Stomach (tissue), 9 donors: ENCODE results near the gene SLC1A2. TPM values are rescaled to one million over a fixed set of nuclear protein-coding genes. Genes with fewer than 3 reads are reported as not detected.

ENCODE experiments used
- DNase-seq, 2 donors: peaks; one replicate each; pipeline versions ENCODE4 v3.0.0 to v3.0.0-alpha.2; 2013 to 2019
- H3K27ac ChIP-seq, 5 donors: fragments of 200-600 bp in 4 of 5; sonication (generic) in 4 of 5; one replicate each; pipeline ENCODE4 v1.5.1; 2013 to 2019; ENCODE audit warnings: mild to moderate bottlenecking in 1 of 5, moderate library complexity in 1 of 5
- H3K27me3 ChIP-seq, 3 donors: fragments of 200-600 bp; sonication (generic); one replicate each; pipeline ENCODE4 v1.5.1; 2017 to 2019; ENCODE audit warnings: mixed run types in 1 of 3
- H3K36me3 ChIP-seq, 4 donors: fragments of 200-600 bp; sonication (generic); 1 replicate in 3 of 4; 2 replicates in 1 of 4; pipeline ENCODE4 v1.5.1; 2016 to 2019
- H3K4me1 ChIP-seq, 4 donors: fragments of 200-600 bp; sonication (generic); one replicate each; pipeline ENCODE4 v1.5.1; 2016 to 2019
- H3K4me3 ChIP-seq, 4 donors: fragments of 200-600 bp; sonication (generic) in 3 of 4; one replicate each; pipeline ENCODE4 v1.5.1; 2016 to 2019; ENCODE audit warnings: mild to moderate bottlenecking in 1 of 4
- H3K9me3 ChIP-seq, 4 donors: fragments of 200-600 bp; sonication (generic); one replicate each; pipeline ENCODE4 v1.5.1; 2016 to 2019
- EP300 ChIP-seq: sonication (generic); formaldehyde crosslinking; IDR thresholded peaks from one replicate; pipeline ENCODE4 v1.6.1; 2017; ENCODE audit warnings: antibody characterized with exemption
- POLR2A ChIP-seq, 4 donors: fragments of 450-650 bp; IDR thresholded peaks; one replicate each; pipeline ENCODE4 v1.6.1; 2016; ENCODE audit warnings: antibody characterized with exemption in 4 of 4, control low read depth in 2 of 4, mild to moderate bottlenecking in 1 of 4, moderate library complexity in 1 of 4
- POLR2AphosphoS5 ChIP-seq, 3 donors: sonication (generic); formaldehyde crosslinking; IDR thresholded peaks; one replicate each; pipeline ENCODE4 v1.6.1; 2016; ENCODE audit warnings: antibody characterized with exemption in 3 of 3
- whole genome bisulfite sequencing, 5 donors: extraction: QIAGEN DNeasy Blood & Tissue Kit in 3 of 5; methylation state at CpG; one replicate each; pipeline versions ENCODE4 v1.1.5 to v1.1.7; 2013 to 2018; 5-methylcytosine and 5-hydroxymethylcytosine counted together
- intact Hi-C: fragments of 100-400 bp; cut with DNase I; formaldehyde crosslinking; loops from one replicate; pipeline ENCODE4 v1.15.1; 2023; ENCODE audit warnings: low total_unique reads
- polyA plus RNA-seq, 3 donors: library from polyadenylated mRNA; stranded (reverse); fragments of 200-250 nt; gene quantifications; one replicate each; pipeline ENCODE4 v1.2.3, GENCODE V29; 2013
- total RNA-seq, 5 donors: library from RNA; depleted of rRNA; stranded (reverse); fragments of >200 nt; gene quantifications; one replicate each; pipeline versions ENCODE4 v1.1.0 to v1.2.3, GENCODE V29; 2014 to 2016
- TF ChIP-seq, protein P1 (sequence below), 7 experiments: fragments of 450-650 bp in 4 of 7; fragments of 200-600 bp in 3 of 7; sonication (generic) in 3 of 7; IDR thresholded peaks; one replicate each; pipeline ENCODE4 v1.5.1; 2016 to 2019; ENCODE audit warnings: antibody characterized with exemption in 7 of 7, control low read depth in 2 of 7, mild to moderate bottlenecking in 1 of 7
- donor health status: healthy with polysubstance abuse.
- donor health status: Bipolar disorder and iron deficiency.
- donor health status: healthy.

The SLC1A2 gene
- total and polyA plus RNA-seq, 8 donors: 1.3 to 13.4 (median 3.2) TPM; not detected in 1

DNA sequence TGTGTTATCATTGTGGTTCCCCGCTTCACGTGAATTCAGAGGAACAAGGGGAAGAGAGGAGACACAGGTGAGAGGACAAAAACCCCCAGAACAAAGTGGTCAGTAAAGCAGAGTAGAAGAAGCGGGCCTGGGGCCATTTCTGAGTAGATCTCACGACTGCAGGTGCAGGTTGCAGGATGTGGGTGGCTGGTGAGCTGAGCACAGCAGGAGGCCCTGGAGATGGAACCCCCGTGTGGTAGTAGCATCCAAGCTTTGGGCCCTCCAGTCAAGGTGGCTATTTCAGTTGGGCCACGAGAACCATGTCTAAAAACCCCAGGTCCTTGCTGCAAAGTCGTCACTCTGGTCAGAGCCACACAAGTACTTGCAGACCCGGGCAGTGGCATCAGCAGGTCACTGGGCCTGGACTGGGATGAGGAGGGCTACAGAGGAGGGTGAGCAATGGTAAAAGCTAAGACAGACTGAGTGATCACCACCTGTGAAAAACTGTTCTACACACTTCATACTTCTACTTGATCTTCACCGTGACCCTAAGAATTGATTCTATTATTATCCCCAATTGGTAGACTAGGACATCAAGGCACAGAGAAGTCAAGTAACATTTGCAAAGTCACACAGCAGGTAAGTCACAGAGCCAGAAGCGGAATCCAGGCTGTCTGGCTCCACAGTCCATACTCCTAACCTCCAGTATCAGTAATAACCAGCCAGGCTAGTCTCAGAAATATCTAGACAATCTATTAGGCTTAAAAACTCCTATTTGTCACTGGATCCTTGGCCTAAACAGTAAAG lies 43.8 kb downstream of the SLC1A2 start:
- 88 to 96% (median 92%) methylated on average over 10 of the region's 10 CpGs for WGBS, 5 donors
- H3K27ac ChIP-seq: no peak overlapping the region
- intact Hi-C loops: no loop called here

DNA sequence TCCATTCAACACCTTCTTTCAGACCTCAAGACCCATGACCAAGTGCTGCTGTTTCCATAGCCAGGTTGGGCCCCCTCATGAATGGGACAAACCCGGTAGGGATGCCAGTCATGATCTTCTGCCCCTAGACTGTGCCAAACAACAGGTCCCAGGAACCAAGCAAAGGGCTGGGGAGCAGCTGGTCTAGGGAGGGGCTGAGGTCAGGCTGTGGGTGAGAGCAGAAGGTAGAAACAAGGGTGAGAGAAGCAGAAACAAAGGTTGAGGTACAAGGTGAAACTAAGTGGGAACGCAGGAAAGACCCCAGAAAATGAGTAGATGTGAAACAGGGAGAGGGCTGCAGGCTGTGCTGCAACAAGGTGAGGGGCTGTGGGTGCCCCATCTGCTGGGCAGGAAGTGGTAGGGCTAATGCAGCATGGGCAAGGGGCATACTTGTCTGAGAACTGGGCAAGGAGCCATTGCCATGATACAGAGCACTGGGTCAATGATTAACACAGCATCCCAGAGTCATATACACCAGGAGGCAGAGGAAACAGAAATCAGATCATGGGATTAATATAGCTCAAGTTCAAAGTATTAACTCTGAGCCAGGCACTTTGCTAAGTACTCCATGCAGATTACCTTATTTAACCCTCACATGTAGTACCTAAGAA lies 45.9 kb downstream of the SLC1A2 start:
- intact Hi-C loops: no loop called here
- Histone ChIP-seq H3K4me3 (no peak overlapping the region), H3K9me3 (no peaks in the 10 kb centered on the region), H3K27ac (peak overlapping the region in 2 of 5 donors; percentile 2 to 28), H3K4me1 (peaks cover 0 to 10% (median 3%) of the 10 kb centered on the region in 4 donors), H3K36me3 (no peaks in the 10 kb centered on the region), H3K27me3 (no peaks in the 10 kb centered on the region)
- peak; percentile 71 to 72 for DNase-seq
- 47 to 67% (median 64%) methylated on average over 2 of the region's 2 CpGs for WGBS, 5 donors
- TF ChIP-seq POLR2AphosphoS5 (IDR thresholded peaks at IDR 0.05): peak in 1 of 3 donors; percentile 7
- TF ChIP-seq, protein P1, sequence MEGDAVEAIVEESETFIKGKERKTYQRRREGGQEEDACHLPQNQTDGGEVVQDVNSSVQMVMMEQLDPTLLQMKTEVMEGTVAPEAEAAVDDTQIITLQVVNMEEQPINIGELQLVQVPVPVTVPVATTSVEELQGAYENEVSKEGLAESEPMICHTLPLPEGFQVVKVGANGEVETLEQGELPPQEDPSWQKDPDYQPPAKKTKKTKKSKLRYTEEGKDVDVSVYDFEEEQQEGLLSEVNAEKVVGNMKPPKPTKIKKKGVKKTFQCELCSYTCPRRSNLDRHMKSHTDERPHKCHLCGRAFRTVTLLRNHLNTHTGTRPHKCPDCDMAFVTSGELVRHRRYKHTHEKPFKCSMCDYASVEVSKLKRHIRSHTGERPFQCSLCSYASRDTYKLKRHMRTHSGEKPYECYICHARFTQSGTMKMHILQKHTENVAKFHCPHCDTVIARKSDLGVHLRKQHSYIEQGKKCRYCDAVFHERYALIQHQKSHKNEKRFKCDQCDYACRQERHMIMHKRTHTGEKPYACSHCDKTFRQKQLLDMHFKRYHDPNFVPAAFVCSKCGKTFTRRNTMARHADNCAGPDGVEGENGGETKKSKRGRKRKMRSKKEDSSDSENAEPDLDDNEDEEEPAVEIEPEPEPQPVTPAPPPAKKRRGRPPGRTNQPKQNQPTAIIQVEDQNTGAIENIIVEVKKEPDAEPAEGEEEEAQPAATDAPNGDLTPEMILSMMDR (IDR thresholded peaks at IDR 0.05): peak in 1 of 7 experiments; percentile 16
- TF ChIP-seq EP300: no peak
- TF ChIP-seq POLR2A (IDR thresholded peaks at IDR 0.05): no peak

More for the DNA sequence above, 43.8 kb downstream of the SLC1A2 start:
- TF ChIP-seq, protein P1 (IDR thresholded peaks at IDR 0.05): no peak
- no peak for TF ChIP-seq POLR2A (IDR thresholded peaks at IDR 0.05)
- TF ChIP-seq POLR2AphosphoS5 (IDR thresholded peaks at IDR 0.05): no peak
- TF ChIP-seq EP300: no peak
- Histone ChIP-seq H3K27me3 (no peaks in the 10 kb centered on the region), H3K4me3 (no peak overlapping the region), H3K4me1 (peaks cover 0 to 17% (median 3%) of the 10 kb centered on the region in 4 donors), H3K36me3 (no peaks in the 10 kb centered on the region), H3K9me3 (no peaks in the 10 kb centered on the region)
- DNase-seq: no peak

DNA sequence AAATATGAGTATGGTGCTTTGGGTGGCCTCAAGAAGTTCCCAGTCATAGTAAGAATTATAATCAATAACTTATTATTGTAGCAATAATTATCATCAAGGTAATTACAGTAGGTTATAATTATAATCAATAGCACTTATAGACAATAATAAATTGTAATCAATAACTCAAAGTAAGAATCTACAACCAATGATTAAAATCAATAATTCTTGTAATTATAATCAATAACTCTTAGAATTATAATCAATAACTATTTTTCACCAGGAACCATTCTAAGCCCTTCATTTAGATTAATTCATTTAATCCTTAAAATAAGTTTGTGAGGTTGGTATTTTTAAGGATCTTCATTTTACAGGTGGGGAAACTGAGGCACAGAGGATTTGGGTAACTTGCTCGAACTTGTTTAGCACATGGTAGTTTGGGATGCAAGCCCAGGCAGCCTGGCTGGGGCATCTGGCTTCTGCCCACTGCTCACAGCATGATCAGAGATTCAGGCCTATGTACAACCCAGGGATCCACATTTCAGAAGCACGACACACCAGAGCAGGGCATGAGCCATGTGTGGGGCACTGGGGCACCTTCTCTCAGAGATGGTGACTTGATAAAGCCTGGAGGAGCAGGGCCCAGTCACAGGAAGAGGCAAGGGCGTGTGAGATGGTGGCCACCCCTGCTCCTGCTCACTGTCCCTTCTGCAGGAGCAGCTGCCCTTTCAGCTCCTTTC lies 46.6 kb downstream of the SLC1A2 start:
- H3K27me3 ChIP-seq: no peaks in the 10 kb centered on the region
- intact Hi-C loops: no loop called here
- no peaks in the 10 kb centered on the region for H3K9me3 ChIP-seq
- DNase-seq: no peak
- no peak overlapping the region for H3K4me3 ChIP-seq
- peaks cover 0 to 10% (median 3%) of the 10 kb centered on the region in 4 donors for H3K4me1 ChIP-seq
- H3K36me3 ChIP-seq: no peaks in the 10 kb centered on the region
- WGBS, 5 donors: 86 to 95% (median 92%) methylated on average over 3 of the region's 3 CpGs
- peak overlapping the region in 2 of 5 donors; percentile 2 to 28 for H3K27ac ChIP-seq
- no peak for TF ChIP-seq POLR2AphosphoS5 (IDR thresholded peaks at IDR 0.05)
- TF ChIP-seq, protein P1 (IDR thresholded peaks at IDR 0.05): no peak
- no peak for TF ChIP-seq POLR2A (IDR thresholded peaks at IDR 0.05)
- TF ChIP-seq EP300: no peak

DNA sequence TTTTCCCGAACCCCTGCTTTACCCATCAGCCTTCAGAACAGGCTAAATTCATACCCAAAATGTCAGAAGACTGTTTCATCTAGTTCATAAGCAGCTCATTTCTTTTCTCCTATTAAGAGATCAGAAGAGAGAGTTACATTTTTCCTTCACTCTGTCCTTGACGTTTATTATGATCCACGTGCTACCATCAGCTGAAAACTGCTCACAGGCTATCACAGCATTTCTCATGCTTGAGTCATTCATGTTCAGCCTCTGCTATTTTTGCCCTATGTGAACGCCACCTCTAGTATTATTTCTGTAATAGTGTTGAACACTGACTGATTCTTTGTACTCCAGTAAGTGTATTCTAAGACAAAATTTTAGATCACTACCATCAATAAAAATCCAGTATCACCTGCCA lies 51.9 kb downstream of the SLC1A2 start:
- intact Hi-C loops: no loop called here
- Histone ChIP-seq H3K4me3 (no peak overlapping the region), H3K9me3 (peaks cover 0 to 3% (median 0%) of the 10 kb centered on the region in 4 donors), H3K4me1 (peaks cover 7 to 27% (median 18%) of the 10 kb centered on the region in 4 donors), H3K27me3 (no peaks in the 10 kb centered on the region), H3K27ac (no peak overlapping the region), H3K36me3 (no peaks in the 10 kb centered on the region)
- TF ChIP-seq POLR2A (IDR thresholded peaks at IDR 0.05): no peak
- TF ChIP-seq, protein P1 (IDR thresholded peaks at IDR 0.05): no peak
- no peak for TF ChIP-seq EP300
- TF ChIP-seq POLR2AphosphoS5 (IDR thresholded peaks at IDR 0.05): no peak
- WGBS, 5 donors: 77 to 90% (median 78%) methylated on average over 4 of the region's 4 CpGs
- DNase-seq: no peak
